ENCODE measurements around the gene WFDC2. TPM values are rescaled to one million over a fixed set of nuclear protein-coding genes. Genes with fewer than 3 reads are reported as not detected.

WFDC2 gene
- total RNA-seq, 4 donors from 2014 or later: not detected

- ATAC-seq (no peak), DNase-seq (no peak)
- TF ChIP-seq CTCF (IDR thresholded peaks at IDR 0.05 in 4 of 5, conservative IDR thresholded peaks at IDR 0.05 in 1 of 5) (no peak), POLR2A (IDR thresholded peaks at IDR 0.05) (no peak)
- Histone ChIP-seq H3K36me3 (no peaks in the 10 kb centered on the region), H3K9me3 (no peaks in the 10 kb centered on the region), H3K27ac (no peak overlapping the region), H3K27me3 (no peaks in the 10 kb centered on the region), H3K4me1 (peaks cover 0 to 15% of the 10 kb centered on the region in 2 donors), H3K4me3 (no peak overlapping the region)
- in situ Hi-C loops (cut with MboI; ENCODE audit: low sequenced_read_pairs in 4 of 4): no loop called here
- intact Hi-C loops (cut with DNase I; ENCODE audit: low total_unique reads): no loop called here
These were observed 16.5 kb upstream of the WFDC2 start for GRCh38 chr20:45452772-45453691.

DNA sequence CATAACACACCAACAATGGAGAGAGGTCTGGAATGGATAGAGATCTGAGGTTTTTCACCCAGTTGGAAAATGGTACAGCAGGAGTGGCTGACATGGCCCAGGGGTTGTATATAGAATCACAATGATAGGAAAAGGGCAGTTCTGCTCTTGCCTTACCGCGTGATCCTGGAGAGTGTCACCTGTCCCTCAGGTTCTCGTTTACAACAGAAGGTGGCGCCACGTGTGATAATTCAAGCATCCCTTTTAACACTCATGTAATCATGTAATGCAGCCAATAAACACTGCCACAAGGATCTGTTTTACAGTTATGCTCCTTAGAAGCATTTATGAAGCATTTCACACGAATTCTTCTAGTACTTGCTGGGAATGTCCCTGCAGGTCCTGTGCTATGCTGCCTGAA lies 12.9 kb upstream of the WFDC2 start:
- Histone ChIP-seq H3K4me3 (no peak overlapping the region), H3K4me1 (no peaks in the 10 kb centered on the region), H3K27ac (no peak overlapping the region), H3K9me3 (no peaks in the 10 kb centered on the region), H3K36me3 (no peaks in the 10 kb centered on the region), H3K27me3 (no peaks in the 10 kb centered on the region)
- TF ChIP-seq POLR2A (IDR thresholded peaks at IDR 0.05) (no peak), CTCF (IDR thresholded peaks at IDR 0.05 in 4 of 5, conservative IDR thresholded peaks at IDR 0.05 in 1 of 5) (no peak)
- in situ Hi-C loops (cut with MboI; ENCODE audit: low sequenced_read_pairs in 4 of 4): no loop called here
- intact Hi-C loops (cut with DNase I; ENCODE audit: low total_unique reads): no loop called here
- ATAC-seq (no peak), DNase-seq (no peak)

GRCh38 chr20:45459606-45460005 lies 9.9 kb upstream of the WFDC2 start:
- no peaks in the 10 kb centered on the region for H3K36me3 ChIP-seq
- H3K27ac ChIP-seq: no peak overlapping the region
- no peaks in the 10 kb centered on the region for H3K9me3 ChIP-seq
- in situ Hi-C loops (cut with MboI; ENCODE audit: low sequenced_read_pairs in 4 of 4): no loop called here
- TF ChIP-seq POLR2A (IDR thresholded peaks at IDR 0.05): no peak
- no peak for TF ChIP-seq CTCF (IDR thresholded peaks at IDR 0.05 in 4 of 5, conservative IDR thresholded peaks at IDR 0.05 in 1 of 5)
- ATAC-seq (no peak), DNase-seq (no peak)
- intact Hi-C loops (cut with DNase I; ENCODE audit: low total_unique reads): no loop called here
- H3K4me1 ChIP-seq: no peaks in the 10 kb centered on the region
- H3K27me3 ChIP-seq: peaks cover 0 to 4% (median 4%) of the 10 kb centered on the region in 3 donors
- H3K4me3 ChIP-seq: no peak overlapping the region

DNA sequence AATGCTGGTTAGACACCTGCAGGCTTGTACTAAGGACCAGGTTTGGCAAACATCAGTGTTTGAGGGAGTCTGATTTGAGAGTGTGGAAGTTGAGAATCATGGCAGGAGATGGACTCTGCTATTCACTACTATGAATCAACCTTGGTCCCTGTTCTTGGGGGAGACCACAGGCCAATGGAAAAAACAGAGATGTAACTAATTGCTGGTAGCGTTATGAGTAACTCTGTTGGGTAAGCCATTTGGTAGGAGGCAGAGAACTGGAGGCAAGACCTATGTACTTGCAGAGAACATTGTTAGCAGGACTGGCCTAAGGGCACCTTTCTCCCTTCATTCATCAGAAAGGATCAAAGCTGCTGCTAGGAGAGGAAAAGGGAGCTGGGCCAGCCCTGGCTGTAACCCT lies 8.3 kb upstream of the WFDC2 start:
- ATAC-seq (no peak), DNase-seq (no peak)
- H3K9me3 ChIP-seq: no peaks in the 10 kb centered on the region
- no peaks in the 10 kb centered on the region for H3K4me1 ChIP-seq
- no peak for TF ChIP-seq CTCF (IDR thresholded peaks at IDR 0.05 in 4 of 5, conservative IDR thresholded peaks at IDR 0.05 in 1 of 5)
- no peak for TF ChIP-seq POLR2A (IDR thresholded peaks at IDR 0.05)
- H3K27ac ChIP-seq: no peak overlapping the region
- peaks cover 0 to 4% (median 4%) of the 10 kb centered on the region in 3 donors for H3K27me3 ChIP-seq
- no peak overlapping the region for H3K4me3 ChIP-seq
- H3K36me3 ChIP-seq: no peaks in the 10 kb centered on the region
- in situ Hi-C loops (cut with MboI; ENCODE audit: low sequenced_read_pairs in 4 of 4): no loop called here
- intact Hi-C loops (cut with DNase I; ENCODE audit: low total_unique reads): no loop called here

Measured in gastrocnemius medialis (tissue), 4 donors.